Endodermal cell (in vitro differentiated cells): Measurements from ENCODE around the gene LAMC2. TPM values are rescaled to one million over a fixed set of nuclear protein-coding genes. Genes with fewer than 3 reads are reported as not detected.
A peak's percentile ranks its signal among the peaks of the same experiment; 100 is the strongest.

Experiments
- DNase-seq: peaks from one replicate; pipeline ENCODE4 v3.0.0-alpha.2; 2017
- H3K27ac ChIP-seq: 2 replicates; pipeline ENCODE4 v1.5.1; 2013; ENCODE audit warnings: mild to moderate bottlenecking, low read depth, low read length, moderate library complexity
- H3K27me3 ChIP-seq: 2 replicates; pipeline ENCODE4 v1.6.1; 2013; ENCODE audit warnings: mild to moderate bottlenecking, low read length, moderate library complexity; ENCODE audit not compliant: insufficient read depth, control insufficient read depth, poor library complexity, severe bottlenecking
- H3K36me3 ChIP-seq: 2 replicates; pipeline ENCODE4 v1.7.0; 2013; ENCODE audit warnings: mild to moderate bottlenecking, low read length, moderate library complexity; ENCODE audit not compliant: control insufficient read depth, insufficient read depth
- H3K4me1 ChIP-seq: one replicate; pipeline ENCODE4 v1.7.0; 2013; ENCODE audit warnings: low read length; ENCODE audit not compliant: control insufficient read depth, insufficient read depth
- H3K4me3 ChIP-seq: 2 replicates; pipeline ENCODE4 v1.5.1; 2013; ENCODE audit warnings: mild to moderate bottlenecking, low read length, moderate library complexity
- H3K9ac ChIP-seq: 2 replicates; pipeline ENCODE4 v1.6.1; 2013; ENCODE audit warnings: mild to moderate bottlenecking, low read length, moderate library complexity; ENCODE audit not compliant: poor library complexity, severe bottlenecking; ENCODE audit errors: extremely low read depth
- H3K9me3 ChIP-seq: 2 replicates; pipeline ENCODE4 v1.6.1; 2013; ENCODE audit warnings: mild to moderate bottlenecking, low read length, moderate library complexity; ENCODE audit not compliant: control insufficient read depth
- H3K27ac Mint-ChIP-seq: 2 replicates; pipeline ENCODE4 v1.8.0; 2020; ENCODE audit warnings: mixed read lengths
- H3K27me3 Mint-ChIP-seq: 2 replicates; pipeline ENCODE4 v1.8.0; 2021; ENCODE audit warnings: mild to moderate bottlenecking, mixed read lengths; ENCODE audit not compliant: insufficient read depth
- H3K36me3 Mint-ChIP-seq: 2 replicates; pipeline ENCODE4 v1.8.0; 2020; ENCODE audit warnings: low read depth, mixed read lengths
- H3K4me1 Mint-ChIP-seq: 2 replicates; pipeline ENCODE4 v1.8.0; 2020; ENCODE audit warnings: mixed read lengths
- H3K4me3 Mint-ChIP-seq: 2 replicates; pipeline ENCODE4 v1.8.0; 2020; ENCODE audit warnings: mild to moderate bottlenecking, moderate library complexity, mixed read lengths
- H3K9me3 Mint-ChIP-seq: 2 replicates; pipeline ENCODE4 v1.8.0; 2020; ENCODE audit warnings: mild to moderate bottlenecking, mixed read lengths
- CTCF ChIP-seq: fragments of 200-600 bp; sonication (generic); conservative IDR thresholded peaks from 2 replicates; pipeline ENCODE4 v1.5.0; 2021; ENCODE audit warnings: antibody characterized with exemption, mild to moderate bottlenecking
- WGBS, 2 experiments: methylation state at CpG; one replicate each; pipeline versions ENCODE4 v1.1.5 to v1.1.7; 2013; ENCODE audit warnings: missing lambda C conversion rate in 2 of 2, mixed read lengths in 1 of 2; ENCODE audit not compliant: insufficient coverage in 1 of 2, insufficient read length in 1 of 2; 5-methylcytosine and 5-hydroxymethylcytosine counted together
- total RNA-seq, 2 donors: library from RNA; stranded (reverse); fragmentation: NEBNext Ultra II Directional in 1 of 2; extraction: Animal tissue kit (Norgen Biotek cat#: 25700) in 1 of 2; gene quantifications; 2 replicates in 1 of 2; 3 replicates in 1 of 2; pipeline ENCODE4 v1.2.1, GENCODE V29; 2021

Gene LAMC2
- total RNA-seq, 2 donors from 2014 or later: 2.8 to 4.8 TPM

DNA sequence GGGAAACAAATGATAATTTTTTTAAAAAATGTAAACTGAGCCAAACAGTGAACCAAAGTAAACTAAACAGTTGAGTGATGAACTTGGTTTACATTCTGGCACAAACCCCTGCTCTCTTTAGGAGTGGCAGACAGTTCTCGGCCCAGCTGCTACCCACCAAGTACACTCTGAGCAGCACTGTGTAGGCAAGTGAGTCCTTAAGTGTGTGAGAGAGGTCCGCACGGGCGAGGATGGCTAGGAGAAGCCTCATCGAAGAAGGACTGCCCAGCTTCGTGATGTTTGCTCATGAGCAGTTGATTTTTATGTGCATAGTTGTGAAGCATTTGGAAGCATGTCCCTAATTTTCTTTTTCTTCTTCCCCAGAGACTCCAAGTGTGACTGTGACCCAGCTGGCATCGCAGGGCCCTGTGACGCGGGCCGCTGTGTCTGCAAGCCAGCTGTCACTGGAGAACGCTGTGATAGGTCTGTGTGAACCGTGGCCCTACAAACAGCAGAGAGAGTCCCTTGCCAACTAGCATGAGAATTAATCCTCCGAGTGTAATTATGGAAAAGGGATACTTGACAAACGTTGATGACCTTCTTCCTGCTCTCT lies 32.1 kb downstream of the LAMC2 start:
- Histone ChIP-seq H3K4me1 (no peaks in the 10 kb centered on the region), H3K27me3 (peaks cover 76% of the 10 kb centered on the region), H3K27ac (peak overlapping the region; percentile 59), H3K9me3 (no peaks in the 10 kb centered on the region), H3K4me3 (no peak overlapping the region), H3K9ac (no peak overlapping the region), H3K36me3 (no peaks in the 10 kb centered on the region)
- Mint-ChIP-seq H3K4me3 (no peak overlapping the region), H3K9me3 (no peaks in the 10 kb centered on the region), H3K36me3 (no peaks in the 10 kb centered on the region), H3K4me1 (peaks cover 17% of the 10 kb centered on the region), H3K27me3 (peaks cover 13% of the 10 kb centered on the region), H3K27ac (no peak overlapping the region)
- no peak for DNase-seq
- WGBS, 2 experiments: 90 to 95% methylated on average over 8 to 14 of the region's 14 CpGs
- TF ChIP-seq CTCF: no peak

- peak overlapping the region; percentile 59 for H3K27ac ChIP-seq
- 71 to 90% methylated on average over 2 to 5 of the region's 5 CpGs for WGBS, 2 experiments
- Mint-ChIP-seq H3K9me3 (no peaks in the 10 kb centered on the region), H3K27me3 (peaks cover 12% of the 10 kb centered on the region), H3K36me3 (no peaks in the 10 kb centered on the region), H3K4me3 (no peak overlapping the region), H3K27ac (no peak overlapping the region), H3K4me1 (peaks cover 17% of the 10 kb centered on the region)
- TF ChIP-seq CTCF: no peak
- no peak overlapping the region for H3K4me3 ChIP-seq
- H3K9ac ChIP-seq: no peak overlapping the region
- H3K4me1 ChIP-seq: no peaks in the 10 kb centered on the region
- peak; percentile 62 for DNase-seq
- H3K9me3 ChIP-seq: no peaks in the 10 kb centered on the region
- peaks cover 84% of the 10 kb centered on the region for H3K27me3 ChIP-seq
- no peaks in the 10 kb centered on the region for H3K36me3 ChIP-seq
Observed at GRCh38 chr1:183218971-183219615, 33.0 kb downstream of the LAMC2 start.

DNA sequence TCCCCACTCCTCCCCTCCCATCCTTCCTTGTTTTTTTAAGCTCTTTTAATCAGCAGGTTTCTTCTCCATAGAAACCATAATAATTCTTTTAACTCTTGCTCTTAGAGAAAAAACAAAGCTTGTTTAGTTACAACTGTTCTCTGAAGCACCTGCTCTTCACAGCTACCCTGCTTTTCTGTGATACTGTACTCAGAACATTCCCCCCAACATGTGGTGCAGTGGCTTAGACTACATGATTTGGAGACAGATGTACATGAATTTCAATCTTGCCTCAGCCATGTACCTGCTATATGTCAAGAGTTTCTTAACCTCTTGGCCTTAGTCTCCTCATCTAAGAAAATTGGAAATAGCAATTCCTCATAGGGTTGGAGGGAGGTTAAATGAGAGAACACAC lies 33.5 kb downstream of the LAMC2 start:
- Histone ChIP-seq H3K4me1 (no peaks in the 10 kb centered on the region), H3K27ac (no peak overlapping the region), H3K36me3 (no peaks in the 10 kb centered on the region), H3K4me3 (no peak overlapping the region), H3K9me3 (no peaks in the 10 kb centered on the region), H3K9ac (no peak overlapping the region), H3K27me3 (peaks cover 82% of the 10 kb centered on the region)
- H3K4me1 Mint-ChIP-seq: peaks cover 17% of the 10 kb centered on the region
- H3K4me3 Mint-ChIP-seq: no peak overlapping the region
- H3K27me3 Mint-ChIP-seq: peaks cover 9% of the 10 kb centered on the region
- no peaks in the 10 kb centered on the region for H3K36me3 Mint-ChIP-seq
- no peak for DNase-seq
- no peaks in the 10 kb centered on the region for H3K9me3 Mint-ChIP-seq
- no peak overlapping the region for H3K27ac Mint-ChIP-seq
- TF ChIP-seq CTCF: no peak
